ENCODE measurements around the gene SLC46A1. TPM values are rescaled to one million over a fixed set of nuclear protein-coding genes. Genes with fewer than 3 reads are reported as not detected.

The SLC46A1 gene
- total RNA-seq, result 4.7 and 4.8 TPM in 2 replicates

GRCh38 chr17:28405632-28406472, at the start of gene SLC46A1:
SLC46A1 (minus strand) TSS chr17:28406212; CDS start chr17:28406114, 98 bp downstream.

GRCh38 chr17:28371245-28372202, 34.5 kb downstream of the SLC46A1 start, which contains the start of gene SARM1:
SARM1 (plus strand) TSS chr17:28371694; CDS start chr17:28372033, 339 bp downstream.

DNA sequence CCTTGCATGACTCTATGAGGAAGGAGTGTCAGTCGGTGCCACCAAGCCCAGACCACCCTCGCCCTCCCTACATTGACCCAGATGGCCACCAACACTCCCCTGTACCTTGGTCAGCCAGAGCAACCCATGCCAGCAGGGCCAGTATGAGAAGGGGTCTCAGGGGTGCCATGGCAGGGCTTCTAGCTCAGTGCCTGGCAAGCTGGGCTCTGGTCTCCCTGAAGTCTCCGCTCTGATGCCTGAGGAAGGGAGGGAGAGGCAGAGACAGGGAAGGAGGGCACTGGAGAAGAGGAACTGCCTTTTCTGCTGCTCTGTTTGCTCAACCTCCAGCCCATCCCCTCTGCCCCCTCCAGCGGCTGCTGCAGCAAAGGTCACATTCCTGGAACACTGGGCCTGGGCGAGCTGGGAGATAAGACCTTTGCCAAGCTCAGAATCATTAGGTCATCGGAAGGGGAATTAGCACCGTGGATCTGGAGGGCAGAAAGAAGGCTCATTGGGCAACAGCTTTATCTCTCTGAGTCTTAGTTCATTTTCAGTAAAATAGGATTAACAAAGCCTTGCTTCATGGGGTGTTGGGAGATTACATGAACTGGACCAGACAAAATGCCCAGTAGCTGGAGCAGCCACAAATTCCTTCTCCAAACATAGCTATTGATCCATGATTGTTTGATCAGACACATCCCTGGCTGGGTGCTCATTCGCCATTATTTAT, 35.8 kb downstream of the SLC46A1 start, which contains the start of gene VTN:
Gene VTN (minus strand): TSS at position 273 of the 709 bp plus-strand sequence. CDS start 104 bp downstream, at position 169.

GRCh38 chr17:28364665-28365363, 41.2 kb downstream of the SLC46A1 start, which contains the start of gene SEBOX:
SEBOX (minus strand) TSS chr17:28365199; CDS start chr17:28365151, 48 bp downstream.

DNA sequence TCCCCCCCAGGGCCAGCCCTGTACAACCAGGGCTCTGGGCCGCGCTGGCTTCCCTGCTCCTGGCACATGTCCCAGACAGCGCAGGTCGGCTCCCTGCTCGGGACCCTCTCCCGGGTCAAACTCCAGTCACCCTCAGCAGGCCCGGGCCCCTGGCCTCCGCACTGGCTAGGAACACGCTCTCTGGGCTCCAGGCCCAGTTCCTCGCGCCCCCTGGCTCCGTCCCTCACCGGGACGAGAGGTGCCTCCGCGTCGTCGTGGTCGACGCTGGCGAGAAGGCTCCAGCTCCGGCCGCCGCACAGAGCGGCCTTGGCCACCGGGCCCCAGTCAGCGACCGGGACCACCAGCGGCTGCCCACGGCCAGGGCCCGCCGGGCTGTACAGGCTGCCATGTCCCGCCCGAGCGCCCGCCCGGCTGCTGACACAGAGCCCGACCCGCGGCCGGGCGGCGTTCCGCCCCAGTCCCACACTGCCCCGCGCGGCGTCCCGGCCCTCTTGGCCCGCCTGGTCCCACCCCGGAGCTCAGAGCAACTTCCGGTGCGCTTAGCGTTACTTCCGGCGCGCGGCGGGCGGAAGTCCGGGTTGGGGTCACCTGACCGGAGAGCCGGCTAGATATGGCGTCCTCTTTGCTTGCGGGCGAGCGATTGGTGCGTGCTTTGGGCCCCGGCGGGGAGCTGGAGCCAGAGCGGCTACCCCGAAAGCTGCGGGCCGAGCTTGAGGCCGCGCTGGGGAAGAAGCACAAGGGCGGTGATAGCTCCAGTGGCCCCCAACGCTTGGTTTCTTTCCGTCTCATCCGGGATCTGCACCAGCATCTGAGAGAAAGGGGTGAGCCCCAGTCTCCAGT, 48.7 kb downstream of the SLC46A1 start, which contains the start of gene POLDIP2:
Gene POLDIP2 (minus strand): TSS at position 467 of the 840 bp plus-strand sequence. CDS start 79 bp downstream, at position 388.

Other genes with a start within 250 kb of the SLC46A1 start
- 53.6 and 70.8 TPM in 2 replicates for gene TMEM97, start 87.0 kb downstream of the SLC46A1 start, total RNA-seq
- 29.9 and 36.4 TPM in 2 replicates for gene IFT20, start 70.7 kb downstream of the SLC46A1 start, total RNA-seq
- 22.8 and 26.0 TPM in 2 replicates for gene TNFAIP1, start 70.5 kb downstream of the SLC46A1 start, total RNA-seq
- gene POLDIP2, start 48.7 kb downstream of the SLC46A1 start, total RNA-seq, result 80.5 and 81.9 TPM in 2 replicates
- gene SEBOX, start 41.0 kb downstream of the SLC46A1 start, total RNA-seq, result not detected in 2 replicates
- gene VTN, start 35.9 kb downstream of the SLC46A1 start, total RNA-seq, result not detected in 2 replicates
- gene SARM1, start 34.5 kb downstream of the SLC46A1 start, total RNA-seq, result 8.0 and 8.5 TPM in 2 replicates
- not detected in 2 replicates for gene SLC13A2, start 67.4 kb upstream of the SLC46A1 start, total RNA-seq
- not detected in 2 replicates for gene FOXN1, start 100.1 kb upstream of the SLC46A1 start, total RNA-seq
- 15.4 and 17.8 TPM in 2 replicates for gene UNC119, start 146.4 kb upstream of the SLC46A1 start, total RNA-seq
- 34.2 and 42.0 TPM in 2 replicates for gene PIGS, start 165.3 kb upstream of the SLC46A1 start, total RNA-seq
- gene ALDOC, start 170.7 kb upstream of the SLC46A1 start, total RNA-seq, result 26.1 and 27.6 TPM in 2 replicates
- 32.3 and 47.3 TPM in 2 replicates for gene SPAG5, start 192.8 kb upstream of the SLC46A1 start, total RNA-seq
- gene RSKR, start 208.0 kb upstream of the SLC46A1 start, total RNA-seq, result 5.1 and 9.6 TPM in 2 replicates
- gene BLTP2, start 238.9 kb upstream of the SLC46A1 start, total RNA-seq, result 135 and 175 TPM in 2 replicates

Data from subcutaneous preadipocyte (primary cell).